GM12872 (cell line): Measurements from ENCODE around the gene MTG2.

ENCODE experiments used
- CTCF ChIP-seq: IDR thresholded peaks from 3 replicates; pipeline ENCODE4 v1.5.1; 2011; ENCODE audit warnings: low read depth, mild to moderate bottlenecking, low read length, moderate library complexity; ENCODE audit not compliant: insufficient read depth

The MTG2 gene

GRCh38 chr20:62193079-62194025 is 10.5 kb downstream of the MTG2 start:
- no peak for TF ChIP-seq CTCF

GRCh38 chr20:62195075-62195405 is 12.2 kb downstream of the MTG2 start:
- no peak for TF ChIP-seq CTCF

GRCh38 chr20:62195736-62196135 is 12.9 kb downstream of the MTG2 start:
- TF ChIP-seq CTCF = no peak

GRCh38 chr20:62196286-62196685 is 13.5 kb downstream of the MTG2 start:
- TF ChIP-seq CTCF = no peak

GRCh38 chr20:62197311-62197710 is 14.5 kb downstream of the MTG2 start:
- no peak for TF ChIP-seq CTCF

- no peak for TF ChIP-seq CTCF
Measured at GRCh38 chr20:62197801-62198200, 15.0 kb downstream of the MTG2 start.

GRCh38 chr20:62198496-62198895 is 15.7 kb downstream of the MTG2 start:
- no peak for TF ChIP-seq CTCF
